Adrenal gland (tissue), 12 donors: ENCODE results near the gene DEK. TPM values are rescaled to one million over a fixed set of nuclear protein-coding genes. Genes with fewer than 3 reads are reported as not detected.
"Not testable (repeated sequence)": the region's sequence is repeated elsewhere in the genome, so short reads cannot be mapped to it uniquely, and the experiment has no call there.

ENCODE experiments used
- DNase-seq, 7 donors: peaks; one replicate each; pipeline ENCODE4 v3.0.0-alpha.2; 2019 to 2020
- H3K27ac ChIP-seq, 5 donors: fragments of 200-600 bp; sonication (generic) in 4 of 5; 1 replicate in 3 of 5; 2 replicates in 2 of 5; pipeline versions ENCODE4 v1.5.1 to v1.8.0; 2016 to 2020; ENCODE audit warnings: mild to moderate bottlenecking in 1 of 5
- H3K27me3 ChIP-seq: fragments of 200-600 bp; 2 replicates; pipeline ENCODE4 v1.8.0; 2021
- H3K36me3 ChIP-seq, 2 donors: fragments of 200-600 bp; replicated peaks in 1 of 2; 1 replicate in 1 of 2; 2 replicates in 1 of 2; pipeline versions ENCODE4 v1.5.1 to v1.8.0; 2018 to 2022
- H3K4me1 ChIP-seq, 2 donors: fragments of 200-600 bp; replicated peaks in 1 of 2; 1 replicate in 1 of 2; 2 replicates in 1 of 2; pipeline versions ENCODE4 v1.5.1 to v1.8.0; 2018 to 2021
- H3K4me3 ChIP-seq, 4 donors: fragments of 200-600 bp; sonication (generic) in 3 of 4; one replicate each; pipeline ENCODE4 v1.5.1; 2016 to 2018
- H3K9me3 ChIP-seq, 3 donors: fragments of 200-600 bp; sonication (generic) in 1 of 3; replicated peaks in 1 of 3; 1 replicate in 2 of 3; 2 replicates in 1 of 3; pipeline versions ENCODE4 v1.5.1 to v1.8.0; 2016 to 2021
- CTCF ChIP-seq, 6 experiments: fragments of 450-650 bp in 4 of 6; fragments of 200-600 bp in 2 of 6; sonication (generic) in 1 of 6; IDR thresholded peaks; 1 replicate in 5 of 6; 2 replicates in 1 of 6; pipeline versions ENCODE4 v1.5.1 to v1.8.0; 2016 to 2021; ENCODE audit warnings: antibody characterized with exemption in 6 of 6, mild to moderate bottlenecking in 2 of 6, moderate library complexity in 1 of 6
- POLR2A ChIP-seq, 2 donors: fragments of 450-650 bp; IDR thresholded peaks; one replicate each; pipeline ENCODE4 v1.6.1; 2017; ENCODE audit warnings: antibody characterized with exemption in 2 of 2, mild to moderate bottlenecking in 2 of 2, moderate library complexity in 1 of 2
- WGBS, 4 donors: extraction: QIAGEN DNeasy Blood & Tissue Kit in 2 of 4; methylation state at CpG; one replicate each; pipeline versions ENCODE4 v1.1.5 to v1.1.7; 2013 to 2017; 5-methylcytosine and 5-hydroxymethylcytosine counted together
- intact Hi-C, 2 donors: fragments of 100-400 bp; cut with DNase I; formaldehyde crosslinking; loops; one replicate each; pipeline versions ENCODE4 v1.14.1 to v1.15.0; 2022 to 2023
- polyA plus RNA-seq, 3 donors: library from polyadenylated mRNA; stranded (reverse); fragments of 200-250 nt in 2 of 3; fragments of 350-450 nt in 1 of 3; fragmentation: Illumina TruSeq in 1 of 3; extraction: RNeasy Lipid Tissue Mini Kit (QIAGEN cat#74804) in 1 of 3; gene quantifications; one replicate each; pipeline ENCODE4 v1.2.3, GENCODE V29; 2013 to 2014
- total RNA-seq, 9 donors: library from RNA; depleted of rRNA in 4 of 9; stranded (reverse); fragments of >200 nt in 4 of 9; fragments of 120-200 nt in 1 of 9; fragmentation: NEBNext Ultra II Directional in 1 of 9; extraction: Animal tissue kit (Norgen Biotek cat#: 25700) in 1 of 9; gene quantifications; one replicate each; pipeline versions ENCODE4 v1.1.0 to v1.2.4, GENCODE V29; 2013 to 2023
- donor health status: healthy with polysubstance abuse.
- donor health status: Bipolar disorder and iron deficiency.
- donor health status: DM: yes; HTN: yes; CAD: no.
- donor health status: DM: no; HTN: no; CAD: no.
- donor health status: DM: no; HTN: no; CAD: no.
- donor health status: DM: yes; HTN: yes; CAD: no.

DEK gene
- total and polyA plus RNA-seq, 12 donors, result 15.7 to 103 (median 61.3) TPM

- TF ChIP-seq CTCF (IDR thresholded peaks at IDR 0.05) (no peak), POLR2A (IDR thresholded peaks at IDR 0.05) (no peak)
- Histone ChIP-seq H3K27me3 (no peaks in the 10 kb centered on the region), H3K4me3 (no peak overlapping the region), H3K4me1 (no peaks in the 10 kb centered on the region), H3K9me3 (no peaks in the 10 kb centered on the region), H3K36me3 (peaks cover 0 to 13% of the 10 kb centered on the region in 2 donors), H3K27ac (no peak overlapping the region)
- no peak for DNase-seq
- WGBS, 4 donors, result 94 to 99% (median 98%) methylated on average over 4 to 5 of the region's 5 CpGs
- intact Hi-C loops, result no loop called here
Observed at GRCh38 chr6:18210707-18211106, 53.6 kb downstream of the DEK start.

- H3K27me3 ChIP-seq, result no peaks in the 10 kb centered on the region
- H3K9me3 ChIP-seq, result no peaks in the 10 kb centered on the region
- TF ChIP-seq CTCF (IDR thresholded peaks at IDR 0.05), result no peak
- no peak for TF ChIP-seq POLR2A (IDR thresholded peaks at IDR 0.05)
- intact Hi-C loops, result no loop called here
- H3K4me3 ChIP-seq, result no peak overlapping the region
- H3K27ac ChIP-seq, result no peak overlapping the region
- 83 to 90% (median 86%) methylated on average over 11 to 12 of the region's 12 CpGs for WGBS, 4 donors
- no peak for DNase-seq
- H3K36me3 ChIP-seq, result peaks cover 0 to 13% of the 10 kb centered on the region in 2 donors
- no peaks in the 10 kb centered on the region for H3K4me1 ChIP-seq
Observed at GRCh38 chr6:18209539-18210197, 54.7 kb downstream of the DEK start.

GRCh38 chr6:18208778-18209177 lies 55.6 kb downstream of the DEK start:
- DNase-seq, H3K27me3 ChIP-seq, H3K9me3 ChIP-seq, H3K27ac ChIP-seq, H3K4me3 ChIP-seq, H3K4me1 ChIP-seq, intact Hi-C loops: not testable (repeated sequence)
- 94 to 100% (median 98%) methylated on average over 7 to 9 of the region's 9 CpGs for WGBS, 4 donors
- H3K36me3 ChIP-seq, result peaks cover 0 to 20% of the 10 kb centered on the region in 2 donors

- Histone ChIP-seq H3K27me3 (no peaks in the 10 kb centered on the region), H3K36me3 (peaks cover 0 to 20% of the 10 kb centered on the region in 2 donors), H3K27ac (no peak overlapping the region), H3K4me3 (no peak overlapping the region), H3K4me1 (no peaks in the 10 kb centered on the region), H3K9me3 (no peaks in the 10 kb centered on the region)
- intact Hi-C loops, result no loop called here
- WGBS, 4 donors, result 48 to 98% (median 71%) methylated on average over 2 of the region's 2 CpGs
- TF ChIP-seq POLR2A (IDR thresholded peaks at IDR 0.05), result no peak
- TF ChIP-seq CTCF (IDR thresholded peaks at IDR 0.05), result no peak
- DNase-seq, result no peak
Observed at GRCh38 chr6:18207949-18208348, 56.4 kb downstream of the DEK start.

GRCh38 chr6:18207438-18207837 lies 56.9 kb downstream of the DEK start:
- Histone ChIP-seq H3K36me3 (peaks cover 0 to 20% of the 10 kb centered on the region in 2 donors), H3K4me3 (no peak overlapping the region), H3K27ac (no peak overlapping the region), H3K27me3 (no peaks in the 10 kb centered on the region), H3K4me1 (no peaks in the 10 kb centered on the region), H3K9me3 (no peaks in the 10 kb centered on the region)
- no peak for DNase-seq
- TF ChIP-seq POLR2A (IDR thresholded peaks at IDR 0.05) (no peak), CTCF (IDR thresholded peaks at IDR 0.05) (no peak)
- whole genome bisulfite sequencing, 4 donors, result 88 to 98% (median 93%) methylated on average over 6 to 8 of the region's 8 CpGs
- intact Hi-C loops, result no loop called here
